DND-41 (cell line): ENCODE measurements around the gene RUBCNL.

ENCODE experiments used
- CTCF ChIP-seq: IDR thresholded peaks from 2 replicates; pipeline ENCODE4 v1.5.1; 2012; ENCODE audit warnings: borderline replicate concordance, low read length, moderate library complexity, mild to moderate bottlenecking; ENCODE audit not compliant: poor library complexity, severe bottlenecking; ENCODE audit errors: extremely low read depth
- EZH2 ChIP-seq: IDR thresholded peaks from 3 replicates; pipeline ENCODE4 v1.6.1; 2012; ENCODE audit warnings: borderline replicate concordance, low read depth, mild to moderate bottlenecking, moderate library complexity, low read length, inconsistent platforms; ENCODE audit not compliant: severe bottlenecking

DNA sequence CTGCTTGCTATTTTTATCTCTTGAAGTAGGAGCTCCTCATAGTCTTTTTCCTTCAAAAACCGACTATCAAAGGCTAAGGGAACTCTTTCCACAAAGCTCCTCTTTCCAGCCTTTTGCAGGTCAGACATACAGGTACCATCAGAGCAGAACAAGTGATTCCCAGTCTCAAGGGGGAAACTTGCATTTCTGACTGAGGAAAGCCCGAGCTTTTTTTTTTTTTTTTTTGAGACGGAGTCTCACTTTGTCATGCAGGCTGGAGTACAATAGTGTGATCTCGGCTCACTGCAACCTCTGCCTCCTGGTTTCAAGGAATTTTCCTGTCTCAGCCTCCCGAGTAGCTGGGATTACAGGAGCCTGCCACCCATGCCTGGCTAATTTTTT is 32.0 kb downstream of the RUBCNL start:
- TF ChIP-seq CTCF (no peak), EZH2 (no peak)
